Heart left ventricle (tissue), 16 donors: ENCODE results near the gene GAS5. TPM values are rescaled to one million over a fixed set of nuclear protein-coding genes. Genes with fewer than 3 reads are reported as not detected.
"Not testable (repeated sequence)": the region's sequence is repeated elsewhere in the genome, so short reads cannot be mapped to it uniquely, and the experiment has no call there.

Experiments used
- ATAC-seq, 4 donors: fragments of 200-7000 bp; cut with Tn5 transposase; one replicate each; pipeline ENCODE4 v1.9.1; 2020 to 2022; ENCODE audit warnings: moderate library complexity in 4 of 4, mild to moderate bottlenecking in 3 of 4, moderate number of reproducible peaks in 1 of 4
- DNase-seq, 5 donors: peaks; one replicate each; pipeline ENCODE4 v3.0.0-alpha.2; 2020
- H3K27ac ChIP-seq, 12 donors: fragments of 200-600 bp; sonication (generic) in 4 of 12; one replicate each; pipeline versions ENCODE4 v1.5.0 to v1.8.0; 2016 to 2022; ENCODE audit warnings: mild to moderate bottlenecking in 2 of 12
- H3K27me3 ChIP-seq, 9 donors: fragments of 200-600 bp; sonication (generic) in 2 of 9; one replicate each; pipeline versions ENCODE4 v1.5.1 to v1.8.0; 2016 to 2022; ENCODE audit warnings: mild to moderate bottlenecking in 3 of 9
- H3K36me3 ChIP-seq, 9 donors: fragments of 200-600 bp; sonication (generic) in 2 of 9; one replicate each; pipeline versions ENCODE4 v1.5.0 to v1.8.0; 2018 to 2022; ENCODE audit warnings: mild to moderate bottlenecking in 2 of 9
- H3K4me1 ChIP-seq, 12 donors: fragments of 200-600 bp; sonication (generic) in 4 of 12; one replicate each; pipeline versions ENCODE4 v1.5.0 to v1.8.0; 2016 to 2022; ENCODE audit warnings: mild to moderate bottlenecking in 3 of 12
- H3K4me3 ChIP-seq, 12 donors: fragments of 200-600 bp; sonication (generic) in 4 of 12; one replicate each; pipeline versions ENCODE4 v1.5.0 to v1.8.0; 2017 to 2022; ENCODE audit warnings: mild to moderate bottlenecking in 9 of 12, moderate library complexity in 4 of 12
- H3K9me3 ChIP-seq, 12 donors: fragments of 200-600 bp; sonication (generic) in 4 of 12; one replicate each; pipeline versions ENCODE4 v1.5.0 to v1.8.0; 2016 to 2022; ENCODE audit warnings: mild to moderate bottlenecking in 1 of 12
- POLR2A ChIP-seq, 2 donors: fragments of 450-650 bp; IDR thresholded peaks; one replicate each; pipeline ENCODE4 v1.6.1; 2017; ENCODE audit warnings: antibody characterized with exemption in 2 of 2, mild to moderate bottlenecking in 2 of 2, moderate library complexity in 2 of 2
- WGBS, 4 donors: extraction: QIAGEN DNeasy Blood & Tissue Kit in 2 of 4; methylation state at CpG; one replicate each; pipeline versions ENCODE4 v1.1.5 to v1.1.7; 2013 to 2018; 5-methylcytosine and 5-hydroxymethylcytosine counted together
- intact Hi-C, 10 donors: fragments of 100-400 bp; cut with DNase I; formaldehyde crosslinking; loops; one replicate each; pipeline versions ENCODE4 v1.11.1 to v1.14.2; 2022
- polyA plus RNA-seq, 2 donors: library from polyadenylated mRNA; stranded (reverse); fragments of 200-250 nt; gene quantifications; one replicate each; pipeline ENCODE4 v1.2.3, GENCODE V29; 2013
- total RNA-seq, 9 donors: library from RNA; depleted of rRNA in 2 of 9; stranded (reverse); fragments of >200 nt in 2 of 9; fragmentation: NEBNext Ultra II Directional in 3 of 9; extraction: Animal tissue kit (Norgen Biotek cat#: 25700) in 3 of 9; gene quantifications; one replicate each; pipeline versions ENCODE4 v1.1.0 to v1.2.4, GENCODE V29; 2016 to 2023
- TF ChIP-seq, protein P1 (sequence below), 12 donors: fragments of 200-600 bp; sonication (generic) in 4 of 12; IDR thresholded peaks; one replicate each; pipeline versions ENCODE4 v1.5.0 to v1.8.0; 2018 to 2022; ENCODE audit warnings: antibody characterized with exemption in 12 of 12, mild to moderate bottlenecking in 5 of 12
- donor health status: ischemic (EF 13 %, LVEDD 7.1; RV severe dilation, severe dysfunction).
- donor health status: healthy with polysubstance abuse.
- donor health status: DM: no; HTN: yes; CAD: no.
- donor health status: DM: no; HTN: no; CAD: no.
- donor health status: ischemic (EF 25% LVEDD 6.9; RV normal size, moderate dysfunction).
- donor health status: ischemic (EF 25% LVEDD 5.7; RV mildly dilated, moderate dysfunction).
- donor health status: healthy.
- donor health status: DM: yes; HTN: yes; CAD: no.
- donor health status: ischemic (EF 35%, LVEDD 5.7; RV mildly dilated, moderate dysfunction).
- donor health status: nonischemic (EF 11% LVEDD 7.7; RV severe dilation, severe dysfunction).
- donor health status: DM: yes; HTN: yes; CAD: no.
- donor health status: PGD.
- donor health status: ischemic (EF 29% LVEDD 5.4; RV normal size, mild dysfunction).
- donor health status: nonischemic (EF 23%, LVEDD 6.1; RV moderate dilation, normal function).

GAS5 gene
- total and polyA plus RNA-seq, 11 donors: 30.4 to 103 (median 52.4) TPM

GRCh38 chr1:173864179-173864867 lies 3.5 kb downstream of the GAS5 start:
- no peak for DNase-seq
- Histone ChIP-seq H3K4me3 (peak overlapping the region in 1 of 12 donors; percentile 8), H3K4me1 (peaks cover 8 to 44% (median 30%) of the 10 kb centered on the region in 12 donors), H3K27me3 (no peaks in the 10 kb centered on the region), H3K27ac (no peak overlapping the region), H3K9me3 (no peaks in the 10 kb centered on the region), H3K36me3 (peaks cover 0 to 75% (median 55%) of the 10 kb centered on the region in 9 donors)
- no peak for ATAC-seq
- WGBS, 4 donors: 84 to 87% (median 85%) methylated on average over 5 of the region's 5 CpGs
- intact Hi-C loops: loop anchor here in 1 of 10 donors (10.0 kb wide), 1 partner anchor 290 kb away; the partner anchor contains the start of gene RABGAP1L
- TF ChIP-seq, protein P1, sequence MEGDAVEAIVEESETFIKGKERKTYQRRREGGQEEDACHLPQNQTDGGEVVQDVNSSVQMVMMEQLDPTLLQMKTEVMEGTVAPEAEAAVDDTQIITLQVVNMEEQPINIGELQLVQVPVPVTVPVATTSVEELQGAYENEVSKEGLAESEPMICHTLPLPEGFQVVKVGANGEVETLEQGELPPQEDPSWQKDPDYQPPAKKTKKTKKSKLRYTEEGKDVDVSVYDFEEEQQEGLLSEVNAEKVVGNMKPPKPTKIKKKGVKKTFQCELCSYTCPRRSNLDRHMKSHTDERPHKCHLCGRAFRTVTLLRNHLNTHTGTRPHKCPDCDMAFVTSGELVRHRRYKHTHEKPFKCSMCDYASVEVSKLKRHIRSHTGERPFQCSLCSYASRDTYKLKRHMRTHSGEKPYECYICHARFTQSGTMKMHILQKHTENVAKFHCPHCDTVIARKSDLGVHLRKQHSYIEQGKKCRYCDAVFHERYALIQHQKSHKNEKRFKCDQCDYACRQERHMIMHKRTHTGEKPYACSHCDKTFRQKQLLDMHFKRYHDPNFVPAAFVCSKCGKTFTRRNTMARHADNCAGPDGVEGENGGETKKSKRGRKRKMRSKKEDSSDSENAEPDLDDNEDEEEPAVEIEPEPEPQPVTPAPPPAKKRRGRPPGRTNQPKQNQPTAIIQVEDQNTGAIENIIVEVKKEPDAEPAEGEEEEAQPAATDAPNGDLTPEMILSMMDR (IDR thresholded peaks at IDR 0.05): no peak
- TF ChIP-seq POLR2A (IDR thresholded peaks at IDR 0.05): no peak

GRCh38 chr1:173863224-173864161 lies 4.3 kb downstream of the GAS5 start:
- no peak overlapping the region for H3K4me3 ChIP-seq
- H3K27me3 ChIP-seq: no peaks in the 10 kb centered on the region
- H3K4me1 ChIP-seq: peaks cover 8 to 37% (median 24%) of the 10 kb centered on the region in 12 donors
- peaks cover 0 to 83% (median 63%) of the 10 kb centered on the region in 9 donors for H3K36me3 ChIP-seq
- H3K9me3 ChIP-seq: no peaks in the 10 kb centered on the region
- intact Hi-C loops: loop anchor here in 1 of 10 donors (10.0 kb wide), 1 partner anchor 291 kb away; the partner anchor contains the start of gene RABGAP1L
- H3K27ac ChIP-seq: no peak overlapping the region
- TF ChIP-seq, protein P1 (IDR thresholded peaks at IDR 0.05): no peak
- TF ChIP-seq POLR2A (IDR thresholded peaks at IDR 0.05): no peak
- ATAC-seq (no peak), DNase-seq (no peak)

- H3K36me3 ChIP-seq: peaks cover 0 to 90% (median 70%) of the 10 kb centered on the region in 9 donors
- intact Hi-C loops: loop anchor here in 1 of 10 donors (10.0 kb wide), 1 partner anchor 292 kb away; the partner anchor contains the start of gene RABGAP1L
- no peak overlapping the region for H3K4me3 ChIP-seq
- H3K27ac ChIP-seq: no peak overlapping the region
- ATAC-seq (no peak), DNase-seq (no peak)
- H3K9me3 ChIP-seq: no peaks in the 10 kb centered on the region
- no peaks in the 10 kb centered on the region for H3K27me3 ChIP-seq
- 73 to 77% (median 75%) methylated on average over 8 of the region's 8 CpGs for WGBS, 4 donors
- peaks cover 8 to 37% (median 24%) of the 10 kb centered on the region in 12 donors for H3K4me1 ChIP-seq
- TF ChIP-seq POLR2A (IDR thresholded peaks at IDR 0.05): no peak
- TF ChIP-seq, protein P1 (IDR thresholded peaks at IDR 0.05): no peak
Observed at GRCh38 chr1:173862769-173863223, 5.0 kb downstream of the GAS5 start.

- H3K27ac ChIP-seq, H3K9me3 ChIP-seq, DNase-seq, H3K4me3 ChIP-seq, H3K27me3 ChIP-seq, ATAC-seq: not testable (repeated sequence)
- 85 to 91% (median 87%) methylated on average over 11 to 13 of the region's 13 CpGs for WGBS, 4 donors
- peaks cover 8 to 37% (median 21%) of the 10 kb centered on the region in 12 donors for H3K4me1 ChIP-seq
- intact Hi-C loops: loop anchor here in 1 of 10 donors (10.0 kb wide), 1 partner anchor 293 kb away; the partner anchor contains the start of gene RABGAP1L
- peaks cover 0 to 95% (median 76%) of the 10 kb centered on the region in 9 donors for H3K36me3 ChIP-seq
Observed at GRCh38 chr1:173862146-173862768, 5.5 kb downstream of the GAS5 start.
